NCI-H2171 treated with DMSO at 0.1 percent for 48 hours (cell line): ENCODE data around the gene AMMECR1.

Experiments used
- DNase-seq: peaks from one replicate; lab custom pipeline; 2025; lab: John Stamatoyannopoulos, UW

The AMMECR1 gene

GRCh38 chrX:110311437-110312230 is 6.3 kb downstream of the AMMECR1 start:
- DNase-seq: no peak

- no peak for DNase-seq
Observed at GRCh38 chrX:110310896-110311295, 7.0 kb downstream of the AMMECR1 start.

- DNase-seq: peak; percentile 75
Observed at GRCh38 chrX:110310000-110310790, 7.7 kb downstream of the AMMECR1 start.

GRCh38 chrX:110308220-110308619 is 9.7 kb downstream of the AMMECR1 start:
- DNase-seq: no peak

- DNase-seq: no peak
Observed at GRCh38 chrX:110304884-110305283, 13.0 kb downstream of the AMMECR1 start.

GRCh38 chrX:110304371-110304770 is 13.5 kb downstream of the AMMECR1 start:
- no peak for DNase-seq

- no peak for DNase-seq
Observed at GRCh38 chrX:110302975-110303374, 14.9 kb downstream of the AMMECR1 start.

GRCh38 chrX:110301194-110301593 is 16.7 kb downstream of the AMMECR1 start:
- no peak for DNase-seq

- DNase-seq: no peak
Observed at GRCh38 chrX:110294087-110294486, 23.8 kb downstream of the AMMECR1 start.

- no peak for DNase-seq
Observed at GRCh38 chrX:110293658-110294057, 24.2 kb downstream of the AMMECR1 start.

- DNase-seq: no peak
Observed at GRCh38 chrX:110287605-110288004, 30.3 kb downstream of the AMMECR1 start.

GRCh38 chrX:110286106-110286505 is 31.8 kb downstream of the AMMECR1 start:
- no peak for DNase-seq

- no peak for DNase-seq
Observed at GRCh38 chrX:110284159-110284558, 33.7 kb downstream of the AMMECR1 start.

- no peak for DNase-seq
Observed at GRCh38 chrX:110282922-110283321, 35.0 kb downstream of the AMMECR1 start.

- DNase-seq: no peak
Observed at GRCh38 chrX:110281377-110281776, 36.5 kb downstream of the AMMECR1 start.

- no peak for DNase-seq
Observed at GRCh38 chrX:110280954-110281353, 36.9 kb downstream of the AMMECR1 start.

- no peak for DNase-seq
Observed at GRCh38 chrX:110277609-110278008, 40.3 kb downstream of the AMMECR1 start.

GRCh38 chrX:110276778-110277177 is 41.1 kb downstream of the AMMECR1 start:
- DNase-seq: no peak

GRCh38 chrX:110268886-110269285 is 49.0 kb downstream of the AMMECR1 start:
- no peak for DNase-seq

GRCh38 chrX:110268395-110268794 is 49.5 kb downstream of the AMMECR1 start:
- DNase-seq: no peak

- no peak for DNase-seq
Observed at GRCh38 chrX:110267874-110268273, 50.0 kb downstream of the AMMECR1 start.

- DNase-seq: no peak
Observed at GRCh38 chrX:110265661-110266060, 52.2 kb downstream of the AMMECR1 start.

GRCh38 chrX:110259117-110259516 is 58.8 kb downstream of the AMMECR1 start:
- DNase-seq: no peak
